Measurements from ENCODE around the gene MPO.

Gene MPO

DNA sequence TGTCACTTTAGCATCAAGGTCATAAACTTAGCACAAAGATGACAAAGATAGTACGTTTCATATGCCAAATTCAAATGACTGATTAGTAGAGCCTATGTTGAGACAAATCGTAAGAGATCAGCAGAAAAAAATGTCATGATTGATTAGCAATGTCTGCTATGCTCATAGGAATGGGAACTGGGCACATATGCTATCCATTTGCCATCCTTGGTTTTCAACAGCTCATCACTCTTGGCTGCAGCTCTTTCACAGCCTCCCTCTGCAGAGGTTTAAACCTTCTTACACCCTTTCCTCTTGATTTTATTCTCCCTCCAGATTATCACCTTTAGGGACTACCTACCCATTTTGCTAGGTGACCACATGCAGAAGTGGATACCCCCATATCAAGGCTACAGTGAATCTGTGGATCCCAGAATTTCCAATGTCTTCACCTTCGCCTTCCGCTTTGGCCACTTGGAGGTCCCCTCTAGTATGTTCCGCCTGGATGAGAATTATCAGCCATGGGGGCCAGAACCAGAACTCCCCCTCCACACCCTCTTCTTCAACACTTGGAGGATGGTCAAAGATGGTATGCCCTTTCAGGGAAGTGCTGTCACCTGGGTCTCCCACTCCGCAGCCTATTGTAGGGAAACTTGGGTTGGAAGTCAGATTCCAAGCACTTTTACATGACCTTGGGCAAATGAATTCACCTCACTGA, 16.2 kb downstream of the MPO start:
- H3K4me3 ChIP-seq (ENCODE audit: low read depth, low read length): no peak overlapping the region
- TF ChIP-seq, protein P1, sequence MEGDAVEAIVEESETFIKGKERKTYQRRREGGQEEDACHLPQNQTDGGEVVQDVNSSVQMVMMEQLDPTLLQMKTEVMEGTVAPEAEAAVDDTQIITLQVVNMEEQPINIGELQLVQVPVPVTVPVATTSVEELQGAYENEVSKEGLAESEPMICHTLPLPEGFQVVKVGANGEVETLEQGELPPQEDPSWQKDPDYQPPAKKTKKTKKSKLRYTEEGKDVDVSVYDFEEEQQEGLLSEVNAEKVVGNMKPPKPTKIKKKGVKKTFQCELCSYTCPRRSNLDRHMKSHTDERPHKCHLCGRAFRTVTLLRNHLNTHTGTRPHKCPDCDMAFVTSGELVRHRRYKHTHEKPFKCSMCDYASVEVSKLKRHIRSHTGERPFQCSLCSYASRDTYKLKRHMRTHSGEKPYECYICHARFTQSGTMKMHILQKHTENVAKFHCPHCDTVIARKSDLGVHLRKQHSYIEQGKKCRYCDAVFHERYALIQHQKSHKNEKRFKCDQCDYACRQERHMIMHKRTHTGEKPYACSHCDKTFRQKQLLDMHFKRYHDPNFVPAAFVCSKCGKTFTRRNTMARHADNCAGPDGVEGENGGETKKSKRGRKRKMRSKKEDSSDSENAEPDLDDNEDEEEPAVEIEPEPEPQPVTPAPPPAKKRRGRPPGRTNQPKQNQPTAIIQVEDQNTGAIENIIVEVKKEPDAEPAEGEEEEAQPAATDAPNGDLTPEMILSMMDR (IDR thresholded peaks at IDR 0.05; ENCODE audit: low read depth, low read length, missing control alignments): no peak
- in situ Hi-C loops (cut with HindIII; ENCODE audit: low sequenced_read_pairs): no loop called here
- no peak for DNase-seq (ENCODE audit: low read depth)

DNA sequence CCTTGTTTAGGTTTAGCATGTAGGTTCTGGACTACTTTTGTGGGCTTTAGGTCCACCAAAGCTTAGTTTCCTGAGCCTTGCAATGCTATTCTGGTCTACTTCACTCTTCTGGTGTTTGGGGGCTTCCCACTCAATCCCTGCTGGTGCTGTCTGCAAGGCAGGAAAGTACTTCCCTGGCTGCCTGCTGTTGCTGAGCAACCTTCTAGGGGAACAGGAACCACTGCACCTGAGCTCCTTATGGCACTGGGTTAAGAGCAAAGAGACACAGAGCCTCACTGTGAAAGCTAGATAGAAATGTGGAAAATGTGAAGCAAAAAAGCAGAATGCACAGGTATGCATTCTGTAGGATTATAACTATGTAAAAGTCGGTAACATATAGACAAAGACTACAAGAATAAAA, 17.0 kb downstream of the MPO start:
- no peak overlapping the region for H3K4me3 ChIP-seq (ENCODE audit: low read depth, low read length)
- DNase-seq (ENCODE audit: low read depth): no peak
- TF ChIP-seq, protein P1 (IDR thresholded peaks at IDR 0.05; ENCODE audit: low read depth, low read length, missing control alignments): no peak
- in situ Hi-C loops (cut with HindIII; ENCODE audit: low sequenced_read_pairs): no loop called here

DNA sequence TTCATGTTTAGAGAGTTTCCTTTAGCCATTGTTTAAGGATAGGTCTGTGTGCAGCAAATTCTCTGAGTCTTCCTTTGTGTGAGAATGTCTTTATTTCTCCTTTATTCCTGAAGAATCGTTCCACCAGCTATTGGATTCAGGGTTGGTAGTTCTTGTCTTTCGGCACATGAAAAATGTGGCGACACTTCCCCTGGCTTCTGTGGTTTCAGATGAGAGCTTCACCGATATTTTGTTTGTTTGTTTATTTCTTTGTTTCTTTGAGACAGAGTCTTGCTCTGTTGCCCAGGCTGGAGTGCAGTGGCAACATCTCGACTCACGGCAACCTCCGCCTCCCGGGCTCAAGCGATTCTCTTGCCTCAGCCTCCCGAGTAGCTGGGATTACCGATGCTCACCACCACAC, 18.6 kb downstream of the MPO start:
- in situ Hi-C loops (cut with HindIII; ENCODE audit: low sequenced_read_pairs): no loop called here
- no peak overlapping the region for H3K4me3 ChIP-seq (ENCODE audit: low read depth, low read length)
- no peak for DNase-seq (ENCODE audit: low read depth)
- TF ChIP-seq, protein P1 (IDR thresholded peaks at IDR 0.05; ENCODE audit: low read depth, low read length, missing control alignments): no peak

DNA sequence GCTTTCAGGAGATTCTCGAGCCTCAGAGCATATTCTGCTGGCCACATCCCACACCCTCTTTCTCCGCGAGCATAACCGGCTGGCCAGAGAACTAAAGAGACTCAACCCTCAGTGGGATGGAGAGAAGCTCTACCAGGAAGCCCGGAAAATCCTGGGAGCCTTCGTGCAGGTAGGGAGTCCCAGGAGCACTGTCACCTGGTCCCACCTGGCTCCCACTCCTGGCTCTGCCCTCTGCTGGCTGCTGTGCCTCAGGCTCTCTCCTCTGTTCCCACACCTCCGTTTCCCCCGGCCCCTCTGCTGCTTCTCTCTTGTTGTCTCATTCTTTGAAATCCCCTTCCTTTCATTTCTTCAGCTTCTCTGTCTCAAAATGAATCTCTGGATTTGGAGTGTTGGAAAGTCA, 25.9 kb downstream of the MPO start:
- DNase-seq (ENCODE audit: low read depth): no peak
- H3K4me3 ChIP-seq (ENCODE audit: low read depth, low read length): no peak overlapping the region
- TF ChIP-seq, protein P1 (IDR thresholded peaks at IDR 0.05; ENCODE audit: low read depth, low read length, missing control alignments): no peak
- in situ Hi-C loops (cut with HindIII; ENCODE audit: low sequenced_read_pairs): no loop called here

DNA sequence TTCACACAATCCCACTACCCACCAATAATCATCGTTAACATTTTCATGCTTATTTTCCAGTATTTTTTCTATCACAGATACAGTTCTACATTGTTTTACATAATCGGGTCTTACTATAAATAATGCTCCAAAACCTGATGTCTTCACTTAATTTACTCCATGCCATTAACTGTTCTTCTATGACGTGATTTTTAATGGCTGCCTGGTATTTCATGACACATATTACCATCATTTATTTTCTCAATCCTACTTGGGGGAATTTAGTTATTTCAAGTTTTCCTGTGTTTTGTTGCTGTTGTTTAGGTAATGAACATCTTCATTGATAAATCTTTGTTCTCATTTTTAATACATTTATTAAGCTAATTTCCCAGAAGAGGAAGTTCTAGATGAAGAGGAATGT, 27.7 kb downstream of the MPO start:
- DNase-seq (ENCODE audit: low read depth): no peak
- TF ChIP-seq, protein P1 (IDR thresholded peaks at IDR 0.05; ENCODE audit: low read depth, low read length, missing control alignments): no peak
- in situ Hi-C loops (cut with HindIII; ENCODE audit: low sequenced_read_pairs): no loop called here
- no peak overlapping the region for H3K4me3 ChIP-seq (ENCODE audit: low read depth, low read length)

DNA sequence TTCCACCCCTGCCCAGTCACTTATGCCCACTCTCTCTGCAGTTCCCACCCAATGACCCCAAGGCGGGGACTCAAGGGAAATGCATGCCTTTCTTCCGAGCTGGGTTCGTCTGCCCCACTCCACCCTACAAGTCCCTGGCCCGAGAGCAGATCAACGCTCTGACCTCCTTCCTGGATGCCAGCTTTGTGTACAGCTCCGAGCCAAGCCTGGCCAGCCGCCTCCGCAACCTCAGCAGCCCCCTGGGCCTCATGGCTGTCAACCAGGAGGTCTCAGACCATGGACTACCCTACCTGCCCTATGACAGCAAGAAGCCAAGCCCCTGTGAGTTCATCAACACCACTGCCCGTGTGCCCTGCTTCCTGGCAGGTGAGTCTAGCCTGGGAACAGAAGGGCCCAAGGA, 28.6 kb downstream of the MPO start:
- TF ChIP-seq, protein P1 (IDR thresholded peaks at IDR 0.05; ENCODE audit: low read depth, low read length, missing control alignments): no peak
- H3K4me3 ChIP-seq (ENCODE audit: low read depth, low read length): no peak overlapping the region
- in situ Hi-C loops (cut with HindIII; ENCODE audit: low sequenced_read_pairs): no loop called here
- no peak for DNase-seq (ENCODE audit: low read depth)
